HepG2 (cell line): ENCODE measurements around the gene SEZ6L. TPM values are rescaled to one million over a fixed set of nuclear protein-coding genes. Genes with fewer than 3 reads are reported as not detected.

ENCODE experiments used
- ATAC-seq: fragments of 200-7000 bp; cut with Tn5 transposase; 3 replicates; pipeline ENCODE4 v1.9.1; 2020; ENCODE audit warnings: mild to moderate bottlenecking, moderate library complexity
- BruUV-seq: library from RNA; stranded (reverse); fragments of 400-500 nt; replicated peaks from 2 replicates; lab custom pipeline; 2021; lab: Mats Ljungman, UMichigan
- CTCF ChIA-PET: fragments of 300-600 bp; formaldehyde crosslinking; extraction: SDS; loops from one replicate; lab custom pipeline; 2021; ENCODE audit warnings: low total read pairs, inconsistent platforms, low intra/inter-chr PET ratio; lab: Yijun Ruan, JAX
- POLR2A ChIA-PET: fragments of 350-600 bp; sonication (Branson Sonifier 250); formaldehyde crosslinking; loops from one replicate; lab custom pipeline; 2020; ENCODE audit warnings: antibody characterized with exemption, inconsistent platforms; lab: Yijun Ruan, JAX
- DNase-seq: peaks from one replicate; pipeline ENCODE4 v3.0.0-alpha.2; 2015; ENCODE audit warnings: low spot score
- FAIRE-seq: peaks from 3 replicates; lab custom pipeline; 2011; peaks lifted over from hg19 to GRCh38; lab: Jason Lieb, UNC
- H2AFZ ChIP-seq: one replicate; pipeline ENCODE4 v1.6.1; 2011; ENCODE audit warnings: low read length, inconsistent platforms
- H3K27ac ChIP-seq: fragments of 300-600 bp; 3 replicates; pipeline ENCODE4 v1.8.0; 2011; ENCODE audit warnings: mixed run types, mild to moderate bottlenecking, mixed read lengths, low read length, inconsistent platforms; ENCODE audit not compliant: insufficient read depth; ENCODE audit errors: extremely low read length
- H3K27me3 ChIP-seq, 2 experiments: fragments of 200-600 bp in 1 of 2; 2 replicates in 1 of 2; 3 replicates in 1 of 2; pipeline versions ENCODE4 v1.6.0 to v1.8.0; 2011; ENCODE audit warnings: low read length in 2 of 2, mild to moderate bottlenecking in 2 of 2, moderate library complexity in 2 of 2, inconsistent platforms in 1 of 2; ENCODE audit not compliant: insufficient read depth in 2 of 2, control insufficient read depth in 1 of 2
- H3K36me3 ChIP-seq, 2 experiments: fragments of 200-600 bp in 1 of 2; replicated peaks in 1 of 2; 2 replicates in 1 of 2; 3 replicates in 1 of 2; pipeline versions ENCODE4 v1.5.1 to v1.8.0; 2011; ENCODE audit warnings: low read length in 2 of 2, inconsistent platforms in 1 of 2; ENCODE audit not compliant: insufficient read depth in 2 of 2, control insufficient read depth in 1 of 2
- H3K4me1 ChIP-seq: 2 replicates; pipeline ENCODE4 v1.5.1; 2012; ENCODE audit warnings: low read length, inconsistent platforms; ENCODE audit not compliant: insufficient read depth
- H3K4me2 ChIP-seq: 2 replicates; pipeline ENCODE4 v1.6.0; 2011; ENCODE audit warnings: low read depth, low read length, inconsistent platforms
- H3K4me3 ChIP-seq, 3 experiments: fragments of 200-600 bp in 1 of 3; sonication (generic), shearing (Covaris generic) in 1 of 3; replicated peaks in 1 of 3; 2 replicates each; pipeline ENCODE4 v1.5.1; 2011 to 2016; ENCODE audit warnings: low read length in 3 of 3, inconsistent platforms in 2 of 3, low read depth in 2 of 3, mild to moderate bottlenecking in 2 of 3, control low read depth in 1 of 3, mixed read lengths in 1 of 3; ENCODE audit not compliant: insufficient read depth in 1 of 3
- H3K79me2 ChIP-seq: one replicate; pipeline ENCODE4 v1.6.1; 2011; ENCODE audit warnings: low read length, inconsistent platforms; ENCODE audit not compliant: insufficient read depth
- H3K9ac ChIP-seq: 2 replicates; pipeline ENCODE4 v1.6.0; 2011; ENCODE audit warnings: mild to moderate bottlenecking, low read depth, low read length, inconsistent platforms; ENCODE audit not compliant: insufficient read depth
- H3K9me3 ChIP-seq: 2 replicates; pipeline ENCODE4 v1.5.1; 2012; ENCODE audit warnings: mild to moderate bottlenecking, low read length
- H4K20me1 ChIP-seq: 2 replicates; pipeline ENCODE4 v1.6.0; 2011; ENCODE audit warnings: inconsistent platforms, mild to moderate bottlenecking, low read length, moderate library complexity; ENCODE audit not compliant: insufficient read depth
- JUN ChIP-seq: sonication (generic); formaldehyde crosslinking; IDR thresholded peaks from 2 replicates; pipeline ENCODE4 v1.4.0; 2020; ENCODE audit warnings: mild to moderate bottlenecking, missing genetic modification reagents
- MTERF4 ChIP-seq: sonication (generic); formaldehyde crosslinking; IDR thresholded peaks from 2 replicates; pipeline ENCODE4 v1.8.0; 2023; ENCODE audit warnings: mild to moderate bottlenecking, missing genetic modification reagents
- POGK ChIP-seq: sonication (generic); formaldehyde crosslinking; conservative IDR thresholded peaks from 2 replicates; pipeline ENCODE4 v1.8.0; 2022; ENCODE audit warnings: mild to moderate bottlenecking, moderate library complexity, missing genetic modification reagents
- REL ChIP-seq: sonication (generic); formaldehyde crosslinking; conservative IDR thresholded peaks from 2 replicates; pipeline ENCODE4 v1.8.0; 2022; ENCODE audit warnings: mild to moderate bottlenecking, missing genetic modification reagents, moderate library complexity
- REST ChIP-seq, 2 experiments: IDR thresholded peaks; 2 replicates each; pipeline ENCODE4 v1.6.1; 2011 to 2012; ENCODE audit warnings: low read length in 2 of 2, borderline replicate concordance in 1 of 2, low read depth in 1 of 2, mild to moderate bottlenecking in 1 of 2, moderate library complexity in 1 of 2
- SMARCC2 ChIP-seq: fragments of 450-650 bp; IDR thresholded peaks from 2 replicates; pipeline ENCODE4 v1.6.1; 2017; ENCODE audit warnings: antibody characterized with exemption, mild to moderate bottlenecking
- SPEN ChIP-seq: sonication (generic); formaldehyde crosslinking; IDR thresholded peaks from 2 replicates; pipeline ENCODE4 v1.5.1; 2020; ENCODE audit warnings: low read depth, mild to moderate bottlenecking, missing genetic modification reagents
- YY1 ChIP-seq: IDR thresholded peaks from 2 replicates; pipeline ENCODE4 v1.6.1; 2011; ENCODE audit warnings: low read length, low read depth, moderate library complexity, mild to moderate bottlenecking; ENCODE audit not compliant: insufficient read depth, insufficient replicate concordance
- ZFP1 ChIP-seq: IDR thresholded peaks from 2 replicates; pipeline ENCODE4 v1.6.1; 2016
- ZKSCAN8 ChIP-seq: IDR thresholded peaks from 2 replicates; pipeline ENCODE4 v1.6.1; 2016; ENCODE audit warnings: borderline replicate concordance, missing genetic modification reagents, missing compliant biosample characterization
- ZNF230 ChIP-seq: sonication (generic); formaldehyde crosslinking; IDR thresholded peaks from 2 replicates; pipeline ENCODE4 v1.4.0; 2020; ENCODE audit warnings: mild to moderate bottlenecking, missing genetic modification reagents
- ZNF629 ChIP-seq: sonication (generic); formaldehyde crosslinking; conservative IDR thresholded peaks from 2 replicates; pipeline ENCODE4 v1.5.0; 2020; ENCODE audit warnings: missing genetic modification reagents
- ZNF768 ChIP-seq: sonication (generic); formaldehyde crosslinking; IDR thresholded peaks from 2 replicates; pipeline ENCODE4 v1.4.0; 2020; ENCODE audit warnings: missing genetic modification reagents
- WGBS: methylation state at CpG from one replicate; pipeline ENCODE4 v1.1.6; 2017; ENCODE audit warnings: low lambda C conversion rate; 5-methylcytosine and 5-hydroxymethylcytosine counted together
- in situ Hi-C: cut with HindIII; loops from 2 replicates; pipeline ENCODE4 v1.10.0; 2017; ENCODE audit warnings: low pct_unique_long_range_greater_than_20kb; ENCODE audit not compliant: extremely low pct_ligation_motif_present
- intact Hi-C: fragments of 100-400 bp; cut with micrococcal nuclease; formaldehyde crosslinking; loops from one replicate; pipeline ENCODE4 v1.10.0; 2022; ENCODE audit not compliant: unreplicated experiment
- polyA plus RNA-seq, 8 experiments: library from polyadenylated mRNA; depleted of rRNA in 3 of 8; stranded (reverse) in 7 of 8; unstranded in 1 of 8; fragments of >200 nt; fragmentation: Illumina TruSeq in 4 of 8; extraction: Trizol in 4 of 8; gene quantifications; 2 replicates each; pipeline versions ENCODE4 v1.2.1 to v1.2.3, GENCODE V29; 2011 to 2016; ENCODE audit warnings: low read depth in 4 of 8, missing spikeins in 1 of 8, mixed read lengths in 1 of 8; ENCODE audit not compliant: insufficient read depth in 1 of 8
- total RNA-seq, 5 experiments: library from RNA; depleted of rRNA; stranded (reverse); fragments of >200 nt; fragmentation: Illumina TruSeq; extraction: Trizol; gene quantifications; 2 replicates each; pipeline ENCODE4 v1.2.3, GENCODE V29; 2016; ENCODE audit warnings: low read depth in 1 of 5

Gene SEZ6L
- total and polyA plus RNA-seq, 2 of the 13 experiments (the other 11 are each of a cell fraction or from before 2014, with no cell fraction given), result not detected

GRCh38 chr22:26313291-26313690 lies 144.0 kb downstream of the SEZ6L start:
- BruUV-seq, result no TSS peak
- Histone ChIP-seq H2AFZ (no peak overlapping the region), H3K4me3 (no peak overlapping the region), H3K9ac (no peak overlapping the region), H3K36me3 (no peaks in the 10 kb centered on the region), H4K20me1 (no peaks in the 10 kb centered on the region), H3K27ac (no peak overlapping the region), H3K4me1 (no peaks in the 10 kb centered on the region), H3K4me2 (no peak overlapping the region), H3K79me2 (no peaks in the 10 kb centered on the region), H3K9me3 (no peaks in the 10 kb centered on the region), H3K27me3 (peaks cover 0 to 32% of the 10 kb centered on the region in 2 experiments; a peak in 2 of 5 replicates)
- 0% methylated on average over 4 of the region's 7 CpGs for WGBS
- intact Hi-C loops, result no loop called here
- CTCF ChIA-PET, result no interaction called here
- DNase-seq (no peak), ATAC-seq (no peak), FAIRE-seq (no peak)
- in situ Hi-C loops, result no loop called here
- no peak for TF ChIP-seq SPEN (CRISPR knock-in tag)
- peak in 1 of 2 experiments; percentile 57; a peak in 3 of 4 replicates for TF ChIP-seq REST (IDR thresholded peaks at IDR 0.05; ENCODE audit: borderline replicate concordance in 1 of 2, low read depth in 1 of 2, low read length in 2 of 2)
- POLR2A ChIA-PET, result no interaction called here

- no peak overlapping the region for H3K9ac ChIP-seq
- no peaks in the 10 kb centered on the region for H4K20me1 ChIP-seq
- no peak overlapping the region for H2AFZ ChIP-seq
- no peaks in the 10 kb centered on the region for H3K79me2 ChIP-seq
- intact Hi-C loops, result no loop called here
- POLR2A ChIA-PET, result no interaction called here
- no peak for FAIRE-seq
- no peak overlapping the region for H3K4me2 ChIP-seq
- H3K36me3 ChIP-seq, result no peaks in the 10 kb centered on the region
- peaks cover 0 to 32% of the 10 kb centered on the region in 2 experiments; a peak in 2 of 5 replicates for H3K27me3 ChIP-seq
- H3K4me1 ChIP-seq, result no peaks in the 10 kb centered on the region
- no peak for DNase-seq
- WGBS, result 0% methylated on average over 2 of the region's 2 CpGs
- no peak overlapping the region for H3K27ac ChIP-seq
- H3K9me3 ChIP-seq, result no peaks in the 10 kb centered on the region
- in situ Hi-C loops, result no loop called here
- ATAC-seq, result no peak
- BruUV-seq, result no TSS peak
- no peak overlapping the region for H3K4me3 ChIP-seq
- CTCF ChIA-PET, result no interaction called here
- no peak for TF ChIP-seq REL (CRISPR knock-in tag)
- TF ChIP-seq ZFP1, result no peak
- no peak for TF ChIP-seq POGK (CRISPR knock-in tag)
- no peak for TF ChIP-seq ZNF768
- TF ChIP-seq MTERF4 (CRISPR knock-in tag), result no peak
- no peak for TF ChIP-seq ZNF230 (CRISPR knock-in tag)
- no peak for TF ChIP-seq YY1
- TF ChIP-seq ZNF629 (CRISPR knock-in tag), result no peak
- no peak for TF ChIP-seq JUN (CRISPR knock-in tag)
- no peak for TF ChIP-seq SMARCC2
- no peak for TF ChIP-seq ZKSCAN8 (CRISPR knock-in tag)
These were observed 144.9 kb downstream of the SEZ6L start for GRCh38 chr22:26314171-26314570.
